Activated CD4-positive, alpha-beta T cell treated with anti-CD3 and anti-CD28 coated beads, Interleukin-10, Interleukin-2, amounts not matched to agents 100 ng/mL and 50 ng/mL, durations not matched to agents 16 hours and 8 hours (primary cell): ENCODE measurements around the gene KLRC4.
"Not testable (repeated sequence)": the region's sequence is repeated elsewhere in the genome, so short reads cannot be mapped to it uniquely, and the experiment has no call there.

Experiments
- DNase-seq: peaks from one replicate; pipeline ENCODE4 v3.0.0-alpha.2; 2020

KLRC4 gene

GRCh38 chr12:10396176-10396575 is 13.4 kb downstream of the KLRC4 start:
- DNase-seq = not testable (repeated sequence)

DNA sequence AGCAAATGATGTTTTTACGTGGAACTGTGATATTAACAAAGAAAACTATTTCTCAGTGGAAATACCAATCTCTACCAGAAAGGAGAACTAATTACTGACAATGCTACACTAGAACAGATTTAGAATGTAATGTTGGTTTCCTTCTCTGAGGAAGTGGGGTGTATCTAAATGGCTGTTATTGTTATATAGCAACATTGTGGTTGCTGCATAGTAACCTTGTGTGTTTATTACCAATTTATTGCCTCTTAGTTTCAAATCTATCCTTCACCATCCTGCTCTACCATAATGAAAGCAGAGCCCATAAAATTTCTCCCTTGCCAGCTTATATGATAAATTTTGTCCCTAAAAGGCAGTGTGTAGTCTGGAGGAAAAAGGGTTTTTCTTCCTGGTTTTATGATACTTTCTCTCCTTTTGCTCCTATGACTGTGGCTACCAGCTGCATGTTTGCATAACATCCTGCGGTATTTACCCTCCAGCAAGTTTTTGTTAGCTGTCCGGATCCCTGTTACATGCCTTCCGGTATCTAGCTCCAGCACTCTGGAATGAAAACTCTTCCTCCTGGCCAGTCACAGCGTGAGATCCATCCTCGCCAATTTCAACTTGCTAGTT is 14.1 kb downstream of the KLRC4 start:
- no peak for DNase-seq

DNA sequence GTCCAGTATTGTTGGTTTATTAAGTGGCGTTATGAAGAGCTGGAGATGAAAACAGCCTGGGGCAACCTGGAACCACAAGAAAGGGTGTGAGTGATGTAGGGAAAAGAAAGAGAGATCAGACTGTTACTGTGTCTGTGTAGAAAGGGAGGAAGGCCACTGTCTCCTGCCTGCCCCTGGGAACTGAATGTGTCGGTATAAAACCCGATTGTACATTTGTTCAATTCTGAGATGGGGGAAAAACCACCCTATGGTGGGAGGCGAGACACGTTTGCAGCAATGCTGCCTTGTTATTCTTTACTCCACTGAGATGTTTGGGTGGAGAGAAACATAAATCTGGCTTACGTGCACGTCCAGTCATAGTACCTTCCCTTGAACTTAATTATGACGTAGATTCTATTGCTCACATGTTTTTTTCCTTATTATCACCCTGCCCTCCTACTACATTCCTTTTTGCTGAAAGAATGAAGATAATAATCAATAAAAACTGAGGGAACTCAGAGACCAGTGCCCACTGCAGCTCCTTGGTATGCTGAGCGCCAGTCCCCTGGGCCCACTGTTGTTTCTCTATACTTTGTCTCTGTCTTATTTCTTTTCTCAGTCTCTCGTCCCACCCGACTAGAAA is 14.9 kb downstream of the KLRC4 start:
- DNase-seq = not testable (repeated sequence)

- DNase-seq = no peak
Measured at GRCh38 chr12:10393291-10393690, 16.3 kb downstream of the KLRC4 start.

DNA sequence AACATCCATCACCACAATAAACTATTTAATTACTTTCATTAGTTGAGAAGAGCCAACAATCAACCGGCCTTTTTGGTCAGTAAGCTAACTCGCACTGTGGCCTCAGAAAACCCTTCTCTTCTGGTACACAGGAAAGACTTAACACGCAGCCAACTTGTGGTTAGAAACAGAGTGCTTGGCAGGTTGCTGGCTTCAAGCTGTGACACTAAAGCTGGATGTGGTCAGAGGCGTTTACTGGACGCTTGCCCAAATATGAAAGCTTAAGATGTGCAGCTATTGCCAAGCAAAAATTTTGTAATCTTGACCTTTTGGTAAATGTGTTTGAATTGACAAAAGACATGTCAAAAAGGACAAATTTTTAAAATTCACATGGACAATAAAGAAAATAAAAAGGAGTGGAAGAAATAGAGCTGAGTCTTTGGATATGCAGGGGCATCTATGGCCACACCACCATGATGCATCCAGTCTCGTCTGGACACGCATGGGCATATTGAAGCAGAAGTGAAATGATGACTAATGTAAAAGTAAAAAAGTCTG is 17.1 kb downstream of the KLRC4 start:
- DNase-seq = peak; percentile 26

GRCh38 chr12:10390991-10391390 is 18.6 kb downstream of the KLRC4 start:
- DNase-seq = not testable (repeated sequence)

GRCh38 chr12:10389904-10390303 is 19.7 kb downstream of the KLRC4 start, which contains the start of gene KLRK1:
TSS of gene KLRK1 (minus strand) at chr12:10390041. CDS start at chr12:10388810, 1,231 bp downstream.
- no peak for DNase-seq

DNA sequence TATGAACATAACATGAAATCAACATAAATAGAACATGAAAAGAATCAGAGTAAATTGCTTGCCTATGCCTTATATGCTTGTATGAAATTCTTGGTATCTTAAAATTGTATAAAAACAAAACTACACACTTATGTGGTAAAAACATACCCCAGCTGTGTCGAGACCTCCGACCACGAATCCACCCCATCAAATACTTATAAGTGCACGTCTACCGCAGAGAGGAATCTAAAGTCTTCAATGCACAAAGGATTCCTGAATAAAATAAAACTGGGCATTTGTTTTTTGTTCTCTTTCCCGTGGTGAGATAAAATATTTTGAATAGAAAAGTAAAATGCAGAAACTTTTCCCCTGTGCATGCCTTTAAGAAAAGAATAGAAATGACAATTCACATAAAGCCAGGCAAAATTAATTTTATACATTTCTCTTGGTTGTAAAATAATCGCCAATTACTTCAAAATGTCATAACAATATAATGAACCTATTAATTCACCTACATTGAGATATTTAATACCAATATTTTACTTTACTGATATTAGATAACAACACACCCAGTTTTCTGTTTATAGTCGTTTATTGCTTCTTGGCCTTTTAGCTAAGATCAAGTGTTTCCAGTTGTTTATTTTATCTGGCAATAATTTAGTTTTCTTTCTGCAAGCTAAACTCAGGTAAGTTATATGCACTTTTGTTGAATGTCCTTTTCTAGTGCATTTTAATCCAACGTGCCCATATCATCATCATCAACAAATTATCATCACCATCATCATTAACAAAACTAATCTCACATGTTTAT is 20.7 kb downstream of the KLRC4 start:
- DNase-seq = no peak

GRCh38 chr12:10387498-10387897 is 22.1 kb downstream of the KLRC4 start:
- not testable (repeated sequence) for DNase-seq

DNA sequence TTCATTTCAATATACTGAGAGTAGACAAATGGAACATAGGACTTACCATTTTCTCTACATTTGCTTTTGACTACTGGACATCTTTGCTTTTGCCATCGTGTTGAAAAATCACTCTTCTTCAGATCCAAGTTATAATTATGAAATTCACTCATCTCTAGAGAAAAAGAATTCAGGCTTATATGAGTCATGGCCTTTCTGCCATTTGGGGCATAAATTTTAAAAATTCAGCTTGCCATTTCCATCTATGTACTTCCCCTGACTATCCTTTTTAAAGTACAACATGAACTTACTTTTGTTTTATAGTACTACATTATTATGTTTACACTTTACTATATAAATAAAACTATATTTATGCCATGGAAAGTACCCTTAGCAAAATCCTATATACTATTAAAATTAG is 22.7 kb downstream of the KLRC4 start:
- DNase-seq = no peak

- DNase-seq = no peak
Measured at GRCh38 chr12:10385166-10385613, 24.4 kb downstream of the KLRC4 start.

GRCh38 chr12:10384191-10384590 is 25.4 kb downstream of the KLRC4 start:
- no peak for DNase-seq

- no peak for DNase-seq
Measured at GRCh38 chr12:10381928-10382628, 27.5 kb downstream of the KLRC4 start.

DNA sequence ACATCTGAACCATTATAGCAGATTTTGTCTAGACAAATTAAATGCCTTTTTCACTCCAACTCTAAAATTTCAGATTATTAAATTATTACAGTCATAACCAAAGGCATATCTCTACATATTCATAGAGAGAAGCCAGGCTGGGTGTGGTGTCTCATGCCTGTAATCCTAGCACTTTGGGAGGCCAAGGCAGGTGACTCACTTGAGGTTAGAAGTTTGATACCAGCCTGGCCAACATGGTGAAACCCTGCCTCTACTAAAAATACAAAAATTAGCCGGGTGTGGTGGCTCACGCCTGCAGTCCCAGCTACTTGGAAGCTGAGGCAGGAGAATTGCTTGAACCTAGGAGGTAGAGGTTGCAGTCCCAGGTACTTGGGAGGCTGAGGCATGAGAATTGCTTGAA is 30.8 kb downstream of the KLRC4 start:
- not testable (repeated sequence) for DNase-seq

GRCh38 chr12:10374624-10375018 is 34.9 kb downstream of the KLRC4 start:
- no peak for DNase-seq

DNA sequence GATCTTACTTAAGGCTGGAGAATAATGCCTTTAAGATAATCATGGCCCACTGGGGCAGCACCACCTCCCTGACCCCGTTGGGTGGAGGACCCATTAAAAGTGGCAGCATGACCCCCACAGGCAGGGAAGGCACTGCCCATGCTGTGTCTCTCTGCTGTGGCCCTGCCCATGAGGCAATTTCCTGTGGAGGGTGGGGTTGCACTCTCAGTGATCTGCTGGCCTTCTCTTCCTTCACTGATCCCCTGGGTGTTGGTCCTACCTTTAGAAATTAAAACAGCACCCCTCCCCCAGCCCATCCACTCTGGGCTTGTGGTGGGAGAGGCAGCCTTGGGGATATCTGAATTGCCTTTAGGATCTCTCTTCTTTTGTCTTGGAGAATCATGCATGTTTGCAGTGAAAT is 37.0 kb downstream of the KLRC4 start:
- no peak for DNase-seq

- DNase-seq = not testable (repeated sequence)
Measured at GRCh38 chr12:10371893-10372535, 37.5 kb downstream of the KLRC4 start.

- no peak for DNase-seq
Measured at GRCh38 chr12:10369557-10370415, 39.8 kb downstream of the KLRC4 start.

GRCh38 chr12:10368206-10369171 is 41.1 kb downstream of the KLRC4 start:
- DNase-seq = no peak

DNA sequence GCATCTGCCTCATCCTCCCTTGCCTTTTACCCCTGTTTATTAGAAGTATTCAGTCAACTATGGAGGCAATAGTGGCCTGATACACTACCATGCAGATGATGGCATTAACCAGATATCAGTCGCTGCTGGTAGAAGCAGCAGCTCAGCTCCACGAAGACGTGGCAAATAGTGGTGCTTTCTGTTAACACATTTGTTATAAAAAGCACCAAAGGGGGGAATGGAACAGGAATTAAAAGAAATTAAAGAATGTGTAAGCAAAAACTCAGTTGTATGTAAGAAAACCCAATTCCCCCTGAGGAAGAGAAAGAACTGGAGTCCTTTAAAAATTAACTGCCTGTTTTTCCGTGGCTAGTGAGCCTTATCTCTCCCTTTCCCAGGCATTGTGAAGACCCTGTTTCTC is 41.8 kb downstream of the KLRC4 start:
- DNase-seq = not testable (repeated sequence)
